Measurements from ENCODE around the gene LBP.
"Not testable (repeated sequence)": the region's sequence is repeated elsewhere in the genome, so short reads cannot be mapped to it uniquely, and the experiment has no call there.

The LBP gene

DNA sequence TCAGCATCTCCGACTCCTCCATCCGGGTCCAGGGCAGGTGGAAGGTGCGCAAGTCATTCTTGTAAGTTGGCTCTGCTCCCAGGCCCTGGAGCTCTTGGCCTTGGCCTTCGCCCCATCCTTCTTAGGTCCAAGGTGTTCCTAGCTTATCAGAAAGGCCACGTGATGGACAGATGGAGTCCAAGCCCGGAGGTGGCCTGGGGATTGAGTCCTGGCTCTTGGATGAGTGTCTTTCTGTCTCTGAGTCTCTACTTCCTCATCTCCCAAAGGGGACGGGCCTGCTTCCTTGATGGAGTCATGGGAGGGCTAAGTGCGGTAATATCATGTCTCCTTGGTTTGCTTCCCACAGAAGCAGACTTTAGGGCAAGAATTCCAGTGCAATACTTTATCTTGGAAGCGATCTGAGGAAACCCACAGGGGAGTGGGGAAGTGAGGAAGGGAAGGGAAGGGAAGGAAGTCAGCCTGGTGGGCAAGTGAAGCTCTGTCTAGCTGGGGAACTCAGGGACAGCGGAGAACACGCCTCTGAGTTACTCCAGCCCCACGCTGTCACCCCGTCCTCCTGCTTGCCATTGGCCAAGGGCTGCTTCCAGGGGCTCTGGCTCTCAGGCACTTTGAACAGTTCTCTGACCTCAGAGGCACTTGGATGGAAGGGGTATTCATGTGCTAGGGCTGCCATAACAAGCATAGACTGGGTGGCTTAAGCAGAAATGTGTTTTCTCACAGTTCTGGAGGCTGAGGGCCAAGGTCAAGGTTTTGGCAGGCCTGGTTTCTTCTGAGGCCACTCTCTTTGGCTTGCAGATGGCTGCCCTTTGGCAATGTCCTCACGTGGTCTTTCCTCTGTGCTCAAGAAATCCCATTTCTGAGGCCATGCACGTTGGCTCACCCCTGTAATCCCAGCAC, 4.8 kb downstream of the LBP start:
- Mint-ChIP-seq H3K27me3 (ENCODE audit: low read depth) (no peaks in the 10 kb centered on the region), H3K27ac (no peak overlapping the region), H3K9me3 (no peaks in the 10 kb centered on the region), H3K4me1 (ENCODE audit: low read depth) (no peaks in the 10 kb centered on the region), H3K4me3 (no peak overlapping the region), H3K36me3 (ENCODE audit: low read depth) (no peaks in the 10 kb centered on the region)

DNA sequence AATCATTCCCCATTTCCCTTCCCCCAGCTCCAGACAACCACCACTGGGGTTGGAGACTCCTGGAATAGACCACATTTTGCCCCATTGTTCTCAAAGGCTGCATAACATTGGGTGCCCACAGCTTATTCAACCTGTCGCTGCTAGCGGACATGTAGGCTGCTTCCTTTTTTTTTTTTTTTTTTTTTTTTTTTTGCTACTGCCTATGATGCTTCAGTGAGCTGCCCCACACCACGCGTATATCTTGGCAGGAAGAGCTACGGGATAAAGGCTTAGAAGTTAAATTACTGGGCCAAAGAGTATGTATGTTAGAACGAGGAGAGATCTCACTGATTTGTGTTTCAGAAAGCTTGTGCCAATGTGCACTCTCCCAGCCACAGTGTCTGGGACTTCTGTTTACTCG, 7.0 kb downstream of the LBP start:
- Mint-ChIP-seq H3K27me3 (ENCODE audit: low read depth) (no peaks in the 10 kb centered on the region), H3K27ac (no peak overlapping the region), H3K4me1 (ENCODE audit: low read depth) (peaks cover 5% of the 10 kb centered on the region), H3K4me3 (no peak overlapping the region), H3K36me3 (ENCODE audit: low read depth) (no peaks in the 10 kb centered on the region), H3K9me3 (no peaks in the 10 kb centered on the region)

DNA sequence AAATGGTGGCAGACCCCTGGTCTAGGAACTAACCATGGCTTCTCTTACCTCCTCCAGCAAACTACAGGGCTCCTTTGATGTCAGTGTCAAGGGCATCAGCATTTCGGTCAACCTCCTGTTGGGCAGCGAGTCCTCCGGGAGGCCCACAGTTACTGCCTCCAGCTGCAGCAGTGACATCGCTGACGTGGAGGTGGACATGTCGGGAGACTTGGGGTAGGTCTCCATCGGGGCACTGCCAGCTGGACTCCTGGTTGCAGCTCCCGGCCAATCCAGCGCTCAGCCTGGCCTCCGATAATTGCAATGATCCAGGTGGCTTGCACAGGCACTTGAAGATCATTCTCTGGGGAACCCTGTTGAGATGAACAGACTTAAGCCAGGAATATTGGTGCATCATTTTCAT, 7.9 kb downstream of the LBP start:
- Mint-ChIP-seq H3K27ac (no peak overlapping the region), H3K36me3 (ENCODE audit: low read depth) (no peaks in the 10 kb centered on the region), H3K9me3 (no peaks in the 10 kb centered on the region), H3K4me3 (no peak overlapping the region), H3K27me3 (ENCODE audit: low read depth) (no peaks in the 10 kb centered on the region), H3K4me1 (ENCODE audit: low read depth) (peaks cover 5% of the 10 kb centered on the region)

DNA sequence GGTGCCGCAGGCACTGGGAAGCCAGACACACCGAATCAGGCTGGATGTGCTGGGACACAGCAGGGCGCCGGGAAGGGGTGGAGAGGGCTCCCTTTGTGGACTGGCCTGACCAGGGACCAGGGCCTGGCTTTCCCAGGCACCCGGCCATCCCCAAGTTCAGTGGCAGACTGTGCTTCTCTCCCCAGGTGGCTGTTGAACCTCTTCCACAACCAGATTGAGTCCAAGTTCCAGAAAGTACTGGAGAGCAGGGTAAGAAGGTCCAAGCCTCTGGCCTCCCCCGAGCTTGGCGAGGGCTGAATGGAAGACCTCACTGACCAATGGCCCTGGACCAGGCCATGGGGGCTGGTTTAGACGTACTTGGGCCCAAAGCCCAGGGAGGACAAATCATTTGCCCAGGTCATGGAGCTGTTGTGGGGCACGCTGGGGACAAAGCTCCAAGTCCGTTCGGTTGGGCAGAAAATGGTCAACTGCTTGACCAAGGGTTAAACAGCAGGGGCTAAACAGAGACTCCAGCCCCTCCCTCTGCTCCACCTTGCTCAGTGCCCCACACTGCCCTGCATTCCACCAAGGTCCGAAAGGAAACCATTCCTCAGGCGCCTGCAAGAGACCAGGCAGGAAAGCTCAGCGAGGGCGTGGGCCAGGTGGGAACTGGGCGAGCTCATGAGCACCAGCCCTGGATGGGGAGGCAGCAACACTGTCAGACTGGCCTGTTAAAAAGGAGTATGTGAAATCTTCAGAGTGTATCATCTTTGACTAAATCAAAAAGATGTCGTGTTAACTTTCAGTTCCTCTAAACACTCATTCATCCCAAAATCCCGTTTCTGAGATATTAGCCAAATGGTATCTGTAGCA, 9.1 kb downstream of the LBP start:
- no peaks in the 10 kb centered on the region for H3K27me3 Mint-ChIP-seq (ENCODE audit: low read depth)
- no peak overlapping the region for H3K27ac Mint-ChIP-seq
- H3K9me3 Mint-ChIP-seq, result no peaks in the 10 kb centered on the region
- H3K4me3 Mint-ChIP-seq, result no peak overlapping the region
- H3K36me3 Mint-ChIP-seq (ENCODE audit: low read depth), result no peaks in the 10 kb centered on the region
- peaks cover 5% of the 10 kb centered on the region for H3K4me1 Mint-ChIP-seq (ENCODE audit: low read depth)

DNA sequence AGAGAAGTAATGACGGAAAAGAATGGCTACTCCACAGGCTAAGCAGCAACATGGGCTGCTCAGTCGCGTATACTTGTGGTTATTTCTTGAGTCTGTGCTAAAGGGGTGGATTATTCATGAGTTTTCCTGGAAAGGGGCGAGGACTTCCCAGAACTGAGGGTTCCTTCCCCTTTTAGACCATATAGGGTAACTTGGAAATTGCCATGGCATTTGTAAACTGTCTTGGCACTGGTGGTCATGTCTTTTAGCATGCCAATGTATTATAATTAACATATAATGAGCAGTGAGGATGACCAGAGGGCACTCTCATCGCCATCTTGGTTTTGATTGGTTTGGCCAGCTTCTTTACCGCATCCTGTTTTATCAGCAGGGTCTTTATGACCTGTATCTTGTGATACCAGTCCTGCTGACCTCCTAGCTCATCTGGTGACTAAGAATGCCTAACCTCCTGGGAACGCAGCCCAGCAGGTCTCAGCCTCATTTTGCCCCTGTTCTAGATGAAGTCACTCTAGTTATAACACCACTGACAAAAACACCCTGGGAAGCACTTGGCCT, 11.4 kb downstream of the LBP start:
- no peak overlapping the region for H3K4me3 Mint-ChIP-seq
- no peaks in the 10 kb centered on the region for H3K27me3 Mint-ChIP-seq (ENCODE audit: low read depth)
- no peak overlapping the region for H3K27ac Mint-ChIP-seq
- peaks cover 5% of the 10 kb centered on the region for H3K4me1 Mint-ChIP-seq (ENCODE audit: low read depth)
- H3K36me3 Mint-ChIP-seq (ENCODE audit: low read depth), result no peaks in the 10 kb centered on the region
- H3K9me3 Mint-ChIP-seq, result no peaks in the 10 kb centered on the region

DNA sequence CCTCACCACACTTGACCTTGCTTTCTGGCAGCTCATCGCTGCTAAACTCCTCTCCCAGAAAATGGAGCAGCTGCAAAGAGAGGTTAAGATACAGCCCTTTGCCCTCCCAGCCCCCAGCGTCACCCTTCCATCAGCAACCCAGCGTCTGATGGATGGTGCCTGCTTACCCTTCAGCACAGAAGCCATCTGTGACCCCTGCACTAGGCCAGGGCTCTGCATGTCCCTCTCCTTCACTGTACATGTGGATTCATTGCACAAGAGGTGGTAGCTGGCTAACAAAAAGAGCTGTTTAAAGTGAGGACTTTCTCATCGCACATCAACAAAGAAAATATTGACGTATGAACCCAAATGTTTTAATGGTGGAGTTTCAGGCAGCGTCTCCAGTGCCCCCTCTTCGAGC, 12.3 kb downstream of the LBP start:
- Mint-ChIP-seq H3K9me3 (no peaks in the 10 kb centered on the region), H3K27ac (no peak overlapping the region), H3K4me1 (ENCODE audit: low read depth) (peaks cover 5% of the 10 kb centered on the region), H3K27me3 (ENCODE audit: low read depth) (no peaks in the 10 kb centered on the region), H3K36me3 (ENCODE audit: low read depth) (no peaks in the 10 kb centered on the region), H3K4me3 (no peak overlapping the region)

DNA sequence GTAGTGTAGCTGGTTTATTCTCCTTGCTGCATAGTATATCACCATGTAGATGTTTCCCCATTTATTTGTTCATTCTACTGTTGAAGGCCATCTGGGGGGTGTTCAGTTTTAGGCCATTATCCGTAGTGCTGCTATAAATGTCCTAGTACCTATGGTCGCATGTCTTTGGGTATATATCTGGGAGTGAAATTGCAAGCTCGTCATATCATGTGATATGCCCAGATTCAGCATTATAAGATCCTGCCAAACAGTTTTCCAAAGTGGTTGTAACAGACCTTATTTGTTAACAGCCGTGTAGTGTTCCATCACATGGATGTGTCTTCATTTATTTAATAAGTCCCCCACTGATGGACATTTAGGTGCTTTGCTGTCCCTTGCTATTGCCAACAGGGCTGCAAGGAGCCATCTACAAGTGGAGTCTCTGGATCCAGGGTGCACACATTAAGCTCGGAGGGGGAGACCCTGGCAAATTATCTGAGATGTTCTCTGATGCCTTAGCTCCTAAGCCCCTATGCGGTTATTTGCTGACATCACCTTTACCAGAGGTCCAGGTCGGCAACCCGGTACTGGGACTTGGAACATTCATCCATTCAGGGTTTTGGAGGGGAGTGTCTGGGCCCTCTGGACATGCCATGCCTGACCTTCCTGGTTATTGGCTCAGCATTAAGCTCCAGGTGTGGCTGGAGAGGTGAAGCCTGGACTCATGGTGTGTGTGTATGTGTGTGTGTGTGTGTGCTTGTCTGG, 16.9 kb downstream of the LBP start:
- H3K4me3 Mint-ChIP-seq, result no peak overlapping the region
- no peaks in the 10 kb centered on the region for H3K9me3 Mint-ChIP-seq
- no peaks in the 10 kb centered on the region for H3K36me3 Mint-ChIP-seq (ENCODE audit: low read depth)
- H3K4me1 Mint-ChIP-seq (ENCODE audit: low read depth), result no peaks in the 10 kb centered on the region
- no peaks in the 10 kb centered on the region for H3K27me3 Mint-ChIP-seq (ENCODE audit: low read depth)
- no peak overlapping the region for H3K27ac Mint-ChIP-seq

DNA sequence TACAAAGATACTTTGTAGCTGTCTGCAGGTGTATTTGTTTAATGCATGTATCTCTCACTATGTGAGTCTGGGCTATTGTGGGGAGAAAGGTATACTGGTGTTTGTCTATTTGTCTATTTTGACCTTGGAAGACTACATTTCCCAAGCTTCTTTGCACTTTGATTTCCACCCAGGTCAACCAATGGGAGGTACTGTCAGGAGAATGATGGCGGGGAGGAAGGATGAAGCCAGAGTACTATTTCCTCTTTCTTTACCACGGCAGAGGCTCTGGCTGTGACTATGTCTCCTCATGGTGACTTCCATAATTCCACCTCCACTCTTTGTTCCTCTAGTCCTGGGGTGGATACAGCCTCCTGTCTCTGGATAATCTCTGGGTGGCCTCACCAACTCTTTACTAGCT, 23.1 kb downstream of the LBP start:
- H3K4me3 Mint-ChIP-seq, result no peak overlapping the region
- no peak overlapping the region for H3K27ac Mint-ChIP-seq
- peaks cover 13% of the 10 kb centered on the region for H3K27me3 Mint-ChIP-seq (ENCODE audit: low read depth)
- no peaks in the 10 kb centered on the region for H3K4me1 Mint-ChIP-seq (ENCODE audit: low read depth)
- H3K9me3 Mint-ChIP-seq, result no peaks in the 10 kb centered on the region
- H3K36me3 Mint-ChIP-seq (ENCODE audit: low read depth), result no peaks in the 10 kb centered on the region

DNA sequence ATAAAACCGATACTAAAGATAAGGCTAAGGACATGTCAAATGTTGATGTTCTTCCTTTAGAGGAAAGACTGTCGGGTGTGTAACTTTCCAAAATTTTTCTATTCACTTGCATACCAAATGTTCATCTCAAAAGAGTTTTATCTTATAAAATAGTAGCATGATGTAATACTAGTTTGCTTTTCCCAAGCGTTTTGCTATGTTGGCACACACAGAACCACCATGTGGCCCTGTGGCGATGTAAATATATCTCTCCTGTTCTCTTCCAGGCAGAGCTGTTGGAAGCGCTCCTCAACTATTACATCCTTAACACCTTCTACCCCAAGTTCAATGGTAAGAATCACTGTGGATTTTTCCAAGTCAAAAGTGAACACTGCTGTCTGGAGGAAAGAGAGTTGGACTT, 26.5 kb downstream of the LBP start:
- Mint-ChIP-seq H3K27ac (no peak overlapping the region), H3K36me3 (ENCODE audit: low read depth) (no peaks in the 10 kb centered on the region), H3K4me3 (no peak overlapping the region), H3K4me1 (ENCODE audit: low read depth) (no peaks in the 10 kb centered on the region), H3K9me3 (no peaks in the 10 kb centered on the region), H3K27me3 (ENCODE audit: low read depth) (peaks cover 13% of the 10 kb centered on the region)

DNA sequence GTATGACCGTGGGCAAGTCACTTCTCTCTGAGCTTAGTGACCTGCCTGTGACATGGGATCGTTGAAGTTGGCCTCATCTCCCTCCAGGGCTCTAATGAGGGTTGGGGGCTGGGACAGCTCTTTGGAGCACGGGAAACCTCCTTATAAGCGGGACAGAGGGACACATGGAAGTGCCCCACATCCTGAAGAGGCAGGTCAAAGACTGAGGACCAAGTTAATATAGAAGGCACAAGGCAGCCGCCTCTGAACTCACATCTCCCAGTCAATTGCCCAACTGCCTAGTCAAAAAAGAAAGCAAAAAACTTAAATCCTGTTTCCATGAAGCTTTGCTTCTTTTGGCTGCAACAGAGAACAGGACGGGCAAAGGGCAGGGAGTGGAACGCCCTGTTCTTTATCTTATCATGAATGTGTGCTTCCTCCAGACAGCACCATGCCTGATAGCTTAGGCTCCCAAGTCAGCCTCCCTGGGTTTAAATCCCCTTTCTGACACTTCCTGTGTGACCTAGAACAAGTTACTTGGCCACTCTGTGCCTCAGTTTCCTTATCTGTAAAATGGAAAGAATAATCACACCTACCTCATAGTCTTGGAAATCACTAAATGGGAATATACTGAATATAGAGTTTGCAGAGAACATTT, 27.1 kb downstream of the LBP start:
- peaks cover 13% of the 10 kb centered on the region for H3K27me3 Mint-ChIP-seq (ENCODE audit: low read depth)
- H3K4me3 Mint-ChIP-seq, result no peak overlapping the region

DNA sequence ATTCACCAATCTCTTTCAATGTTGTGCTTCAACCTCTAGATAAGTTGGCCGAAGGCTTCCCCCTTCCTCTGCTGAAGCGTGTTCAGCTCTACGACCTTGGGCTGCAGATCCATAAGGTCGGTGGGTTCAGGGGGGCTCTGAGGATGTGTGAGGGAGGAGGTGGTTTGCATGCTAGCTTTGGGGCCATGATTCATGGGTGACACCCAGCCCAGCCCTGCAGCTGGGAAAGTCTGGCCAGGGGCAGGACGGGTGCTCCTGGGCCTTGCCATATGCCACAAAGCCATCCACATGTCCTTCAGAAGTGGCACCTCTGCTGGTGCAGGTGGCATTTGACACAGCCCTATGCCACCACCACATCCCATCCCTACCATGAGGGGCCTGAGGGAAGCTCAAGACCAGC, 27.6 kb downstream of the LBP start:
- no peak overlapping the region for H3K4me3 Mint-ChIP-seq
- H3K9me3 Mint-ChIP-seq, result no peaks in the 10 kb centered on the region
- peaks cover 13% of the 10 kb centered on the region for H3K27me3 Mint-ChIP-seq (ENCODE audit: low read depth)
- H3K36me3 Mint-ChIP-seq (ENCODE audit: low read depth), result no peaks in the 10 kb centered on the region
- H3K27ac Mint-ChIP-seq, result no peak overlapping the region
- H3K4me1 Mint-ChIP-seq (ENCODE audit: low read depth), result no peaks in the 10 kb centered on the region

More for the DNA sequence above, 27.1 kb downstream of the LBP start:
- Mint-ChIP-seq H3K4me1 (ENCODE audit: low read depth) (no peaks in the 10 kb centered on the region), H3K9me3 (no peaks in the 10 kb centered on the region), H3K27ac (no peak overlapping the region), H3K36me3 (ENCODE audit: low read depth) (no peaks in the 10 kb centered on the region)

DNA sequence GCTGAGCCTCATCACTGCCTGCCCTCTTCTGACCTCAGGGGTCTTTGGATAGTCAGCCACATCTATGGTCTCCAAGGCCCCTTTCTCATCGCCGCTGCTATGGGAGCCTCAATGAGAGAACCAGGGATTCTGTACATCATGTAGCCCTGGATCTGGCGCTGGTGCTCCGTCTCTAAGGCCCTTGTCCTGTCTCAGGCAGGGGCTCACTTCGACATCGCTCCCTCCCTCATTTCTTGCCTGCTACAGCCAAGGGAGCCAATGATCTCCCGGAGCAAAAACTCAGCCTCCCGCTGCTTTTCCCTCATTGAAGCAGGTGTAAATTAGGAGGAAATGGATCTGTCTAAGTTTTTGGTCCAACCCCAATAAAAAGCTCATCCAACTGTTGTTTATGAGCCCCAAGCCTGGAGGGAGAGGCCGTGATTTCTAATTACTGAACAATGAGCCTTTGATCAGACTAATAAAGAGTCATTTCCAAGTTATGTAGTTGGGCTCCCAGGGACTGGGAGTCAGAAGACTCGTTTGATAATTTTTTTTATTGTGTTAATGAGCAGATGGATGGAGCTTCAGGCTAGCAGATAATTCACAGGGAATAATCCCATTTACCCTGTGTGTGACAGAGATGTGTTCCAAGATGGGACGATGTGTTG, 30.9 kb downstream of the LBP start:
- Mint-ChIP-seq H3K27me3 (ENCODE audit: low read depth) (peaks cover 4% of the 10 kb centered on the region), H3K9me3 (no peaks in the 10 kb centered on the region), H3K36me3 (ENCODE audit: low read depth) (no peaks in the 10 kb centered on the region), H3K27ac (no peak overlapping the region), H3K4me1 (ENCODE audit: low read depth) (no peaks in the 10 kb centered on the region), H3K4me3 (no peak overlapping the region)

DNA sequence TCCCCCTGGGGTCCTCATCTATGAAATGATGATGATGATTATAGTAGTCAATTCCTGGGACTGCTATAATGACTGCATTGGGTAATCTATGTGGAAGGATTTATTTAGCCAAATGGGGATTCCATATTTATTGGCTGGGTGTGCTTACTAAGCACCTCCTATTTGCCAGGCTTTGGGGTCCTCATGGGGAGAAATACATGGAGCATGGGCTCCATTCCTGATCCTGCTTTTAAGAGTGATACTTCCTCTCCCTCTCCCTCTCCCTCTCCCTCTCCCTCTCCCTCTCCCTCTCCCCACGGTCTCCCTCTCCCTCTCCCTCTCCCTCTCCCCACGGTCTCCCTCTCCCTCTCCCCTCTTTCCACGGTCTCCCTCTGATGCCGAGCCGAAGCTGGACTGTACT, 31.6 kb downstream of the LBP start:
- not testable (repeated sequence) for H3K4me3 Mint-ChIP-seq; H3K27ac Mint-ChIP-seq; H3K36me3 Mint-ChIP-seq (ENCODE audit: low read depth); H3K4me1 Mint-ChIP-seq (ENCODE audit: low read depth); H3K9me3 Mint-ChIP-seq; H3K27me3 Mint-ChIP-seq (ENCODE audit: low read depth)

DNA sequence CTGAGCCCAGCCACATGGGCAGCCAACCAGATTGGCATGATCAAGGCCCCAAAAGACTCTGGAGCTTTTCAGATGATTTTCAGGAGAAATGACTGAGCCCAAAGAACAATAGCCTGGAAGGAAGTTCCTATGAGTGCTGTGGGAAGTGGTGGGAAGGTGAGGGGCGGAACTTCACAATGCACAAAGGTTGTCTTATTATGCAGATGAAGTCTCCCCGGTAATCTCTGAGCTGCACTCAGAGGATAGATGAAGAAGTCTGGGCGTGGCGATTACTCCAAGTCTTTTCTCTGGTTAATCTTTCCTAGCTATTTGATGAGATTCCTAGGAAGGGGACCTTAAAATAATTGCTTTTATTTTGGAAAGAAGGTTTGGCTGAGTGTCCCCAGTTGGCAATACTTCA, 36.9 kb downstream of the LBP start:
- no peaks in the 10 kb centered on the region for H3K9me3 Mint-ChIP-seq
- no peaks in the 10 kb centered on the region for H3K36me3 Mint-ChIP-seq (ENCODE audit: low read depth)
- H3K27ac Mint-ChIP-seq, result no peak overlapping the region
- H3K27me3 Mint-ChIP-seq (ENCODE audit: low read depth), result peaks cover 8% of the 10 kb centered on the region
- peaks cover 3% of the 10 kb centered on the region for H3K4me1 Mint-ChIP-seq (ENCODE audit: low read depth)
- H3K4me3 Mint-ChIP-seq, result no peak overlapping the region
